ENCODE data around the gene ASIP. TPM values are rescaled to one million over a fixed set of nuclear protein-coding genes. Genes with fewer than 3 reads are reported as not detected.

Gene ASIP
- polyA plus RNA-seq, 3 donors = 0.40 TPM; not detected in 2

- peaks cover 69% of the 10 kb centered on the region in 2 donors for H3K36me3 Mint-ChIP-seq
- no peak overlapping the region for H2AFZ ChIP-seq (ENCODE audit: insufficient read depth, low read depth, low read length, poor library complexity, severe bottlenecking)
- no peak overlapping the region for H3K4me3 Mint-ChIP-seq
- H3K79me2 ChIP-seq (ENCODE audit: insufficient read depth, low read length) = peaks cover 6% of the 10 kb centered on the region
- no peaks in the 10 kb centered on the region for H4K20me1 ChIP-seq (ENCODE audit: insufficient read depth, low read length)
- WGBS (ENCODE audit: insufficient coverage) = 97% methylated on average over 9 of the region's 11 CpGs
- no peak overlapping the region for H3K9ac ChIP-seq (ENCODE audit: insufficient read depth, low read length, poor library complexity, severe bottlenecking)
- H3K27ac ChIP-seq (ENCODE audit: low read depth in 1 of 2, low read length in 2 of 2) = no peak overlapping the region
- H3K4me3 ChIP-seq (replicated peaks in 1 of 3; ENCODE audit: low read depth in 2 of 3, low read length in 3 of 3) = no peak overlapping the region
- H3K36me3 ChIP-seq (replicated peaks in 1 of 2; ENCODE audit: control insufficient read depth in 1 of 2, insufficient read depth in 2 of 2, low read length in 2 of 2) = peaks cover 26 to 81% of the 10 kb centered on the region in 2 donors
- H3K27me3 ChIP-seq (ENCODE audit: control insufficient read depth in 2 of 2, insufficient read depth in 2 of 2, low read length in 2 of 2) = no peaks in the 10 kb centered on the region
- peaks cover 9 to 12% of the 10 kb centered on the region in 2 donors for H3K4me1 ChIP-seq (ENCODE audit: control insufficient read depth in 1 of 2, insufficient read depth in 2 of 2, low read length in 2 of 2)
- intact Hi-C loops (cut with micrococcal nuclease) = no loop called here
- no peak for DNase-seq
- peaks cover 0 to 4% (median 0%) of the 10 kb centered on the region in 3 donors for H3K27me3 Mint-ChIP-seq (ENCODE audit: low read depth in 3 of 3)
- peak overlapping the region in 2 of 7 donors; percentile 46 to 57 for H3K27ac Mint-ChIP-seq
- H3K9me3 Mint-ChIP-seq = no peaks in the 10 kb centered on the region
- no peak for TF ChIP-seq CTCF (IDR thresholded peaks at IDR 0.05)
- no peak overlapping the region for H3K4me2 ChIP-seq (replicated peaks; ENCODE audit: extremely low read depth, low read length, poor library complexity, severe bottlenecking)
- H3K9me3 ChIP-seq (replicated peaks in 1 of 2; ENCODE audit: control insufficient read depth in 1 of 2, insufficient read depth in 1 of 2, low read length in 2 of 2) = no peaks in the 10 kb centered on the region
- H3K4me1 Mint-ChIP-seq = peaks cover 11% of the 10 kb centered on the region
Measured at GRCh38 chr20:34290471-34290870, 49.2 kb downstream of the ASIP start.

GRCh38 chr20:34292496-34292895, 51.3 kb downstream of the ASIP start:
- Histone ChIP-seq H3K9ac (ENCODE audit: insufficient read depth, low read length, poor library complexity, severe bottlenecking) (no peak overlapping the region), H3K79me2 (ENCODE audit: insufficient read depth, low read length) (peaks cover 20% of the 10 kb centered on the region), H3K9me3 (replicated peaks in 1 of 2; ENCODE audit: control insufficient read depth in 1 of 2, insufficient read depth in 1 of 2, low read length in 2 of 2) (no peaks in the 10 kb centered on the region), H3K4me1 (ENCODE audit: control insufficient read depth in 1 of 2, insufficient read depth in 2 of 2, low read length in 2 of 2) (peaks cover 9 to 12% of the 10 kb centered on the region in 2 donors), H2AFZ (ENCODE audit: insufficient read depth, low read depth, low read length, poor library complexity, severe bottlenecking) (no peak overlapping the region), H3K4me3 (replicated peaks in 1 of 3; ENCODE audit: low read depth in 2 of 3, low read length in 3 of 3) (no peak overlapping the region), H3K27me3 (ENCODE audit: control insufficient read depth in 2 of 2, insufficient read depth in 2 of 2, low read length in 2 of 2) (no peaks in the 10 kb centered on the region), H4K20me1 (ENCODE audit: insufficient read depth, low read length) (no peaks in the 10 kb centered on the region), H3K36me3 (replicated peaks in 1 of 2; ENCODE audit: control insufficient read depth in 1 of 2, insufficient read depth in 2 of 2, low read length in 2 of 2) (peaks cover 26 to 65% of the 10 kb centered on the region in 2 donors), H3K4me2 (replicated peaks; ENCODE audit: extremely low read depth, low read length, poor library complexity, severe bottlenecking) (no peak overlapping the region), H3K27ac (ENCODE audit: low read depth in 1 of 2, low read length in 2 of 2) (no peak overlapping the region)
- no peak for TF ChIP-seq CTCF (IDR thresholded peaks at IDR 0.05)
- Mint-ChIP-seq H3K27me3 (ENCODE audit: low read depth in 3 of 3) (peaks cover 0 to 7% (median 0%) of the 10 kb centered on the region in 3 donors), H3K27ac (peak overlapping the region in 2 of 7 donors; percentile 33 to 38), H3K9me3 (no peaks in the 10 kb centered on the region), H3K4me3 (no peak overlapping the region), H3K4me1 (peaks cover 11% of the 10 kb centered on the region), H3K36me3 (peaks cover 55 to 68% of the 10 kb centered on the region in 2 donors)
- WGBS (ENCODE audit: insufficient coverage) = no CpG with 5 or more reads among the region's 3 CpGs
- intact Hi-C loops (cut with micrococcal nuclease) = no loop called here
- DNase-seq = no peak

Data from CD14-positive monocyte (primary cell).